Heart right ventricle (tissue), 16 donors: ENCODE results near the gene MEIOB. TPM values are rescaled to one million over a fixed set of nuclear protein-coding genes. Genes with fewer than 3 reads are reported as not detected.

Source experiments
- ATAC-seq, 8 donors: fragments of 200-7000 bp; cut with Tn5 transposase; one replicate each; pipeline ENCODE4 v1.9.1; 2020; ENCODE audit warnings: mild to moderate bottlenecking in 8 of 8, moderate library complexity in 8 of 8, moderate number of reproducible peaks in 1 of 8
- DNase-seq, 2 donors: peaks; one replicate each; pipeline ENCODE4 v3.0.0-alpha.2; 2020
- H3K27ac ChIP-seq, 10 donors: fragments of 200-600 bp; sonication (generic) in 2 of 10; one replicate each; pipeline versions ENCODE4 v1.5.0 to v1.8.0; 2020 to 2022; ENCODE audit warnings: mild to moderate bottlenecking in 3 of 10
- H3K27me3 ChIP-seq, 7 donors: fragments of 200-600 bp; one replicate each; pipeline ENCODE4 v1.8.0; 2021 to 2022; ENCODE audit warnings: mild to moderate bottlenecking in 2 of 7
- H3K36me3 ChIP-seq, 9 donors: fragments of 200-600 bp; sonication (generic) in 1 of 9; one replicate each; pipeline versions ENCODE4 v1.5.0 to v1.8.0; 2020 to 2022; ENCODE audit warnings: mild to moderate bottlenecking in 2 of 9
- H3K4me1 ChIP-seq, 9 donors: fragments of 200-600 bp; sonication (generic) in 1 of 9; one replicate each; pipeline versions ENCODE4 v1.5.0 to v1.8.0; 2020 to 2022; ENCODE audit warnings: mild to moderate bottlenecking in 4 of 9
- H3K4me3 ChIP-seq, 10 donors: fragments of 200-600 bp; sonication (generic) in 2 of 10; one replicate each; pipeline versions ENCODE4 v1.5.0 to v1.8.0; 2020 to 2022; ENCODE audit warnings: mild to moderate bottlenecking in 7 of 10, moderate library complexity in 2 of 10
- H3K9me3 ChIP-seq, 11 donors: fragments of 200-600 bp in 10 of 11; sonication (generic) in 2 of 11; one replicate each; pipeline versions ENCODE4 v1.5.0 to v1.8.0; 2013 to 2022; ENCODE audit warnings: mild to moderate bottlenecking in 2 of 11, control low read depth in 1 of 11, moderate library complexity in 1 of 11
- WGBS, 2 donors: extraction: QIAGEN DNeasy Blood & Tissue Kit; methylation state at CpG; one replicate each; pipeline ENCODE4 v1.1.7; 2013; ENCODE audit warnings: inconsistent platforms in 1 of 2; 5-methylcytosine and 5-hydroxymethylcytosine counted together
- intact Hi-C, 10 donors: fragments of 100-400 bp; cut with DNase I; formaldehyde crosslinking; loops; one replicate each; pipeline versions ENCODE4 v1.11.1 to v1.14.2; 2022
- polyA plus RNA-seq, 2 donors: library from polyadenylated mRNA; stranded (reverse); fragments of 200-250 nt; gene quantifications; one replicate each; pipeline ENCODE4 v1.2.3, GENCODE V29; 2013
- total RNA-seq, 10 donors: library from RNA; stranded (reverse); fragmentation: NEBNext Ultra II Directional in 3 of 10; extraction: Animal tissue kit (Norgen Biotek cat#: 25700) in 3 of 10; gene quantifications; one replicate each; pipeline versions ENCODE4 v1.2.1 to v1.2.4, GENCODE V29; 2021 to 2023
- TF ChIP-seq, protein P1 (sequence below), 9 donors: fragments of 200-600 bp; sonication (generic) in 2 of 9; IDR thresholded peaks; one replicate each; pipeline versions ENCODE4 v1.5.0 to v1.8.0; 2021 to 2022; ENCODE audit warnings: antibody characterized with exemption in 9 of 9, mild to moderate bottlenecking in 5 of 9, moderate library complexity in 1 of 9
- donor health status: Arrhythmogenic right ventricular cardiomyopathy.
- donor health status: ischemic (EF 13 %, LVEDD 7.1; RV severe dilation, severe dysfunction).
- donor health status: healthy with polysubstance abuse.
- donor health status: DM: no; HTN: yes; CAD: no.
- donor health status: DM: no; HTN: no; CAD: no.
- donor health status: ischemic (EF 25% LVEDD 6.9; RV normal size, moderate dysfunction).
- donor health status: ischemic (EF 25% LVEDD 5.7; RV mildly dilated, moderate dysfunction).
- donor health status: healthy.
- donor health status: DM: yes; HTN: yes; CAD: no.
- donor health status: Ischemic cardiomyopathy.
- donor health status: ischemic (EF 35%, LVEDD 5.7; RV mildly dilated, moderate dysfunction).
- donor health status: nonischemic (EF 11% LVEDD 7.7; RV severe dilation, severe dysfunction).
- donor health status: DM: yes; HTN: yes; CAD: no.
- donor health status: PGD.
- donor health status: ischemic (EF 29% LVEDD 5.4; RV normal size, mild dysfunction).
- donor health status: nonischemic (EF 23%, LVEDD 6.1; RV moderate dilation, normal function).

The MEIOB gene
- total and polyA plus RNA-seq, 12 donors: not detected

GRCh38 chr16:1906055-1906845 lies 34.3 kb upstream of the MEIOB start:
- WGBS, 2 donors: 52 to 56% methylated on average over 31 of the region's 31 CpGs

GRCh38 chr16:1903845-1904840 lies 32.2 kb upstream of the MEIOB start:
- Histone ChIP-seq H3K27me3 (peaks cover 0 to 72% (median 49%) of the 10 kb centered on the region in 7 donors), H3K4me3 (no peak overlapping the region), H3K9me3 (no peaks in the 10 kb centered on the region), H3K27ac (no peak overlapping the region), H3K36me3 (no peaks in the 10 kb centered on the region), H3K4me1 (no peaks in the 10 kb centered on the region)
- intact Hi-C loops: no loop called here
- TF ChIP-seq, protein P1, sequence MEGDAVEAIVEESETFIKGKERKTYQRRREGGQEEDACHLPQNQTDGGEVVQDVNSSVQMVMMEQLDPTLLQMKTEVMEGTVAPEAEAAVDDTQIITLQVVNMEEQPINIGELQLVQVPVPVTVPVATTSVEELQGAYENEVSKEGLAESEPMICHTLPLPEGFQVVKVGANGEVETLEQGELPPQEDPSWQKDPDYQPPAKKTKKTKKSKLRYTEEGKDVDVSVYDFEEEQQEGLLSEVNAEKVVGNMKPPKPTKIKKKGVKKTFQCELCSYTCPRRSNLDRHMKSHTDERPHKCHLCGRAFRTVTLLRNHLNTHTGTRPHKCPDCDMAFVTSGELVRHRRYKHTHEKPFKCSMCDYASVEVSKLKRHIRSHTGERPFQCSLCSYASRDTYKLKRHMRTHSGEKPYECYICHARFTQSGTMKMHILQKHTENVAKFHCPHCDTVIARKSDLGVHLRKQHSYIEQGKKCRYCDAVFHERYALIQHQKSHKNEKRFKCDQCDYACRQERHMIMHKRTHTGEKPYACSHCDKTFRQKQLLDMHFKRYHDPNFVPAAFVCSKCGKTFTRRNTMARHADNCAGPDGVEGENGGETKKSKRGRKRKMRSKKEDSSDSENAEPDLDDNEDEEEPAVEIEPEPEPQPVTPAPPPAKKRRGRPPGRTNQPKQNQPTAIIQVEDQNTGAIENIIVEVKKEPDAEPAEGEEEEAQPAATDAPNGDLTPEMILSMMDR (IDR thresholded peaks at IDR 0.05): no peak
- WGBS, 2 donors: 62 to 69% methylated on average over 22 of the region's 22 CpGs
- DNase-seq (no peak), ATAC-seq (peak in 2 of 8 donors; percentile 16 to 21)

More at GRCh38 chr16:1906055-1906845, 34.3 kb upstream of the MEIOB start:
- Histone ChIP-seq H3K4me1 (no peaks in the 10 kb centered on the region), H3K9me3 (no peaks in the 10 kb centered on the region), H3K36me3 (no peaks in the 10 kb centered on the region), H3K27ac (no peak overlapping the region), H3K27me3 (peaks cover 0 to 69% (median 49%) of the 10 kb centered on the region in 7 donors), H3K4me3 (no peak overlapping the region)
- intact Hi-C loops: no loop called here
- no peak for ATAC-seq
- TF ChIP-seq, protein P1 (IDR thresholded peaks at IDR 0.05): no peak
- no peak for DNase-seq

DNA sequence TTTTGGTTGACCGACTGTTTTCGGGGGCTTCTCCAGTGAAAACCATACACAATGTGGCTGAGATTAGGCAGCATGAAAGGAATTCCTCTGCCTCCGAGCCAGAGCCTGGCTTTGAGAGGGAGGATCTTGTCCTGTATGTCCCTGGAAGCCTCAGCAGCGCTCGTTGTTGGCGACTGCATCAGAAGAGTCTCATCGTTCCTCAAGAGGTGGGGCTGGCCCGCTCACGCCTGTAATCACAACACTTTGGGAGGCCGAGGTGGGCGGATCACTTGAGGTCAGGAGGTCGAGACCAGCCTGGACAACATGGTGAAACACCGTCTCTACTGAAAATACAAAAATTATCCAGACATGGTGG lies 31.2 kb upstream of the MEIOB start:
- no peak for ATAC-seq
- Histone ChIP-seq H3K9me3 (no peaks in the 10 kb centered on the region), H3K36me3 (no peaks in the 10 kb centered on the region), H3K4me3 (no peak overlapping the region), H3K27me3 (peaks cover 0 to 71% (median 42%) of the 10 kb centered on the region in 7 donors), H3K4me1 (no peaks in the 10 kb centered on the region), H3K27ac (no peak overlapping the region)
- no peak for DNase-seq
- TF ChIP-seq, protein P1 (IDR thresholded peaks at IDR 0.05): no peak
- intact Hi-C loops: no loop called here
- 48 to 49% methylated on average over 13 of the region's 13 CpGs for WGBS, 2 donors

DNA sequence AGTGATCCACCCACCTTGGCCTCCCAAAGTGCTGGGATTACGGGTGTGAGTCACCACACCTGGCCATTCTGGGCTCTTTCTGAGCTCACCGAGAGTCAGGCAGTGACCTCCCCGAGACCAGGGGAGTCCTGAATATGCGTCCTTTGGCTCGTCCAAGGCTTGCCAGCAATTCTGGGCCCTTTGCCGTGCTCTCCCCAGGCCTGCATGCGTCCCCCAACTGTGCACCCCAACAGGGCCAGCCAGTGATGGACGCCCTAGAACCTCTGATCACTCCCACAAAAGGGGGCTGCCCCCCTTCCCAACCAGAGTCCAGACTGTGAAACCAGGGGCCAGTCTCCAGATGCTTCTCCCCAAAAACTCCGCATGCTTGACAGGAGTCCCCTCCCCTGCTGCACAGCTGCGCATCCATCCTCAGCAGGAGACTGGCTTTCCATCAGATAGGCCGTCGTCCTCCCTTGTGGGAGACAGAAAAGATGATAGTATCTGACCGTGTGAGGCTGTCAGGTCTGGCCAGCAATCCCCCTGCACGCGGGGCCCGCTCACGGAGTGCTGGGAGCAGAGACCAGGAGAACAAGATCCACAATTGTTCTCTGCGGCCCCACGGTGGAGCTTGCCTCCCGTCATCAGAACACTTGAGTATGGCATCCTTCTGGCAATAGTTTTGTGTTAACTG lies 30.7 kb upstream of the MEIOB start:
- intact Hi-C loops: no loop called here
- H3K27me3 ChIP-seq: peaks cover 0 to 71% (median 37%) of the 10 kb centered on the region in 7 donors

More for the DNA sequence above, 30.7 kb upstream of the MEIOB start:
- TF ChIP-seq, protein P1 (IDR thresholded peaks at IDR 0.05): no peak
- no peaks in the 10 kb centered on the region for H3K36me3 ChIP-seq
- H3K4me3 ChIP-seq: no peak overlapping the region
- no peak overlapping the region for H3K27ac ChIP-seq
- no peaks in the 10 kb centered on the region for H3K9me3 ChIP-seq
- no peak for DNase-seq
- ATAC-seq: no peak
- 62 to 63% methylated on average over 20 of the region's 20 CpGs for WGBS, 2 donors
- H3K4me1 ChIP-seq: no peaks in the 10 kb centered on the region
